ENCODE data around the gene ATP11A. TPM values are rescaled to one million over a fixed set of nuclear protein-coding genes. Genes with fewer than 3 reads are reported as not detected.

The ATP11A gene
- total and polyA plus RNA-seq, 7 donors: 0.69 to 22.9 (median 9.6) TPM

DNA sequence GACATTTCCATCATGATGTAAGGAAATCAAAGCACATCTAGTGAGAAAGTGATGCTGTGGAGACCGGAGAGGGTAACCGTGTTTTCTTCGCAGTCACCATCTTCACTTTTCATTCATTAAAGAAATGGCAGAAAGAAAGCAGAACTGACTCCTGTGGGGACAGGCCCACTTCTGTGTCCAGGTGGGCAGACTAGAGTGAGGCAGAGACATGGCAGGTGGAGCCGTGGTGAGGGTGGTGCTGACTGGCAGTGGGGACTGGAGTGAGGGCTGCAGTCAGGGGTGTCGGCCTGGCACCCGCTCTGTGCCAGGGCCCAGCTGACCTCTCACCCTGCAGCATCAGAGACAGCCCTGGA is 207.7 kb downstream of the ATP11A start:
- 83 to 92% methylated on average over 6 of the region's 6 CpGs for WGBS, 2 donors
- TF ChIP-seq POLR2A (IDR thresholded peaks at IDR 0.05): no peak
- TF ChIP-seq POLR2AphosphoS5 (IDR thresholded peaks at IDR 0.05): no peak
- TF ChIP-seq, protein P1, sequence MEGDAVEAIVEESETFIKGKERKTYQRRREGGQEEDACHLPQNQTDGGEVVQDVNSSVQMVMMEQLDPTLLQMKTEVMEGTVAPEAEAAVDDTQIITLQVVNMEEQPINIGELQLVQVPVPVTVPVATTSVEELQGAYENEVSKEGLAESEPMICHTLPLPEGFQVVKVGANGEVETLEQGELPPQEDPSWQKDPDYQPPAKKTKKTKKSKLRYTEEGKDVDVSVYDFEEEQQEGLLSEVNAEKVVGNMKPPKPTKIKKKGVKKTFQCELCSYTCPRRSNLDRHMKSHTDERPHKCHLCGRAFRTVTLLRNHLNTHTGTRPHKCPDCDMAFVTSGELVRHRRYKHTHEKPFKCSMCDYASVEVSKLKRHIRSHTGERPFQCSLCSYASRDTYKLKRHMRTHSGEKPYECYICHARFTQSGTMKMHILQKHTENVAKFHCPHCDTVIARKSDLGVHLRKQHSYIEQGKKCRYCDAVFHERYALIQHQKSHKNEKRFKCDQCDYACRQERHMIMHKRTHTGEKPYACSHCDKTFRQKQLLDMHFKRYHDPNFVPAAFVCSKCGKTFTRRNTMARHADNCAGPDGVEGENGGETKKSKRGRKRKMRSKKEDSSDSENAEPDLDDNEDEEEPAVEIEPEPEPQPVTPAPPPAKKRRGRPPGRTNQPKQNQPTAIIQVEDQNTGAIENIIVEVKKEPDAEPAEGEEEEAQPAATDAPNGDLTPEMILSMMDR (IDR thresholded peaks at IDR 0.05): no peak
- TF ChIP-seq EP300 (IDR thresholded peaks at IDR 0.05): no peak
- Histone ChIP-seq H3K27ac (no peak overlapping the region), H3K9me3 (no peaks in the 10 kb centered on the region), H3K36me3 (no peaks in the 10 kb centered on the region), H3K4me1 (peaks cover 0 to 24% (median 19%) of the 10 kb centered on the region in 4 donors), H3K27me3 (peaks cover 21 to 59% (median 31%) of the 10 kb centered on the region in 3 donors), H3K4me3 (no peak overlapping the region)
- DNase-seq: no peak
- intact Hi-C loops (cut with DNase I): no loop called here

DNA sequence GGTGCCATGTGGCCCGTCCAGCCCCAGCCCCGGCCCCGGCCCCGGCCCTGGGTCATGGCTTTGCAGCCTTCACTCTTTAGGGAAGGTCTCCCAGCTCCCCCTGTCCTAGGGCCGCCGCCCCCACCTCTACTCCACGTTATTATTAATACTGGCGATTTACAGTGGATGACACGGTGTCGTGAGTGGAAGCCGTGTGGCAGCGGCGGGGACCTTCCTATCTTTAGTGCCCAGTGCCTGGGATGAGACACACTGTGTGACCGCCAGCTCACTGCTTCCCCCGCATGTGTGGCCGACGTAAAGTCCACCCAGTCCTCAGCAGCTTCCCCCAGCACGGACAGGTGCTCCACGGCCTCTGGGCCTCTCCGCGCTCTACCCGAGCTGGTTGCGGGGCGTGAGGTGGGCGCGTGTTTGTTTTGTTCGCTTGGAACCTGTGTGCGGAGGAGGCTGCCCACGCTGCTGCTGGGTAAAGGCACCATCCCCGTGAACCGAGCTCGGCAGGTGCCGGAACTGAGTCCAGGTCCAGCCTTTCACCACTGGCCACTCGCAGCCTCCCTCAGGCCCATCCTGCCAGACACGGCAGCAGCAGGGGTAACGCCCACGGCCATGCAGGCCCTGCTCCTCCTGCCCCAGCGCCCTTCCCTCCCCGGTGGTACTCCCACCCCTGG is 208.2 kb downstream of the ATP11A start:
- no peaks in the 10 kb centered on the region for H3K9me3 ChIP-seq
- intact Hi-C loops (cut with DNase I): no loop called here
- H3K27ac ChIP-seq: no peak overlapping the region
- no peaks in the 10 kb centered on the region for H3K36me3 ChIP-seq
- 92 to 94% methylated on average over 39 of the region's 39 CpGs for WGBS, 2 donors
- TF ChIP-seq EP300 (IDR thresholded peaks at IDR 0.05) (no peak), POLR2AphosphoS5 (IDR thresholded peaks at IDR 0.05) (no peak), POLR2A (IDR thresholded peaks at IDR 0.05) (no peak)
- TF ChIP-seq, protein P1 (IDR thresholded peaks at IDR 0.05): no peak
- DNase-seq: peak; percentile 50
- no peak overlapping the region for H3K4me3 ChIP-seq
- peaks cover 0 to 24% (median 19%) of the 10 kb centered on the region in 4 donors for H3K4me1 ChIP-seq
- H3K27me3 ChIP-seq: peaks cover 21 to 59% (median 31%) of the 10 kb centered on the region in 3 donors

DNA sequence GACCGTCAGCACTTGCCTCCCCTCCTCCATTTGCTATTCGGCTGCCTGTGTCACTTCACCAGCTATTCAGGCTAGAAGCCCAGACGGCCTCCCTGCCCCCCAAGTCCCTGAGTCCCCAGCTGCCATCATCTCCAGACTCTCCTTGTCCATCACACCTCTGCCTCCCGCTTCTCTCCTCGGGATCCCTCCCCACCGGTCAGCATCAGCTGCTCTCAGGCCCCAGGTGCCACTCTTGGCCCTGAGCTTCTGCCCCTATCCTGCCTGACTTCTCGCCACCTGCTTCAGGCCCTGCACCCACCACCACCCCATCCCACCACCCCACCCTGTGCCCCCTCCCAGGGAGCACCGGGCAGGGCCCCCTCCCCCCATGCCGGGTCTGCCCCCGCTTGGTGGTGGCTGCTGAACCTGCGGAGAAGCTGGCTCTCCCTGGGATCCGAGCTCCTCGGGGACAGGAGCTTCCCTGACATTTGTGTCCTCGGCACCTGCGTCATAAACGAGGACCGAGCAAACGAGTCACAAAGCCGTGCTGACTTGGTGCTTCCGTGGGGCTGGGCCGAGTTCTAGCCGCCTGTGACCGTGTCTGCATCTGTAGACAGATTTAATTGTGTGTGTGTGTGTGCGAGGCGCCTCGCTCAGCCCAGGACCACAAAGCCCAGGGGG is 208.9 kb downstream of the ATP11A start:
- DNase-seq: peak; percentile 56
- no peak overlapping the region for H3K27ac ChIP-seq
- WGBS, 2 donors: 89 to 91% methylated on average over 26 of the region's 26 CpGs
- H3K9me3 ChIP-seq: no peaks in the 10 kb centered on the region
- H3K27me3 ChIP-seq: peaks cover 21 to 52% (median 27%) of the 10 kb centered on the region in 3 donors
- TF ChIP-seq POLR2A (IDR thresholded peaks at IDR 0.05): no peak
- TF ChIP-seq, protein P1 (IDR thresholded peaks at IDR 0.05): no peak
- no peak for TF ChIP-seq POLR2AphosphoS5 (IDR thresholded peaks at IDR 0.05)
- no peak for TF ChIP-seq EP300 (IDR thresholded peaks at IDR 0.05)
- no peaks in the 10 kb centered on the region for H3K36me3 ChIP-seq
- no peak overlapping the region for H3K4me3 ChIP-seq
- intact Hi-C loops (cut with DNase I): no loop called here
- H3K4me1 ChIP-seq: peaks cover 0 to 19% (median 16%) of the 10 kb centered on the region in 4 donors

DNA sequence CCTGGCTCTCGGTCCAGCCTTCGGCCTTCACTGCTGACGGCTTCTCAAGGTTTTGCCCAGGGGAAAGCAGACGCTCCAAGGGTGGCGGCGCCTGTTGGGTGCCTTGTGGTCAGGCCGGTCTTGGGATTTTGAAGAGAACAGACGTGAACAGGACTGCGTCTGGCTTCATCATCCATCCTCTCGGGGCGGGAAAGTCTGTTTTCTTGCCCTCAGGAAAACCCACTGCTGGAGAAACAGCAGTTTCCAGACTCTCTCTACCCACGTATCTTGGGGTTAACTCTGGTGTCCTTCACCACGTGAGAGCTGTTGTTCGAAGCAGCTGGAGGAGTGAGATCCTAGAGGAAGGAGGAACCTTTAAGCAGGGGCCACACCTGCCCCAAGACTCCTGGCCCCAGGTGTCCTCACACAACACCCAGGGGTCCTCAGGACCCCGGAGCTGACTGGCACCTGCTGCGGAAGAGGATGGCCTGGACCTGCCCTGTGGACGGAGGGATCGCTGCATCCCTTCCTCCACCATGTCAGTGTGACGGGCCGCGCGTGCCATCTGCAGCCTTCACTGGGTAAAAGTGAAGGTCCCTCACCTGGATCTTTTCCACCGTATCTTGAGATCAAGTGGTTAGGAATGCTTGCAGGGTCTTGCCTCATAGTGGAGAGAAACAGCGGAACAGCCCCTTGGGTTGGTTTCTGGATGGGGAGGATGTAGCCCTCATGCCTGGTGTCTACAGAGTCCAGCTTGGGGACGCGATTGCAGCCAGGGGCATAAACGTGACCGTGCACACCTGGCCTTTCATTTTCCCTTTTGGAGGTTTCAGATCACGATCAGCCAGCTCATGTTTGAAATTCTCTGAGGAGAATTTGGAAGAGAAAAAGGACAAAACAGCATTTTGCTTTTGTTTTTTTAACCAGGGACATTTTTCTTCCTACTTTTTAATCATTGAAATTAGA is 209.7 kb downstream of the ATP11A start:
- H3K36me3 ChIP-seq: no peaks in the 10 kb centered on the region
- peaks cover 0 to 11% (median 8%) of the 10 kb centered on the region in 4 donors for H3K4me1 ChIP-seq
- intact Hi-C loops (cut with DNase I): no loop called here
- no peak overlapping the region for H3K27ac ChIP-seq
- TF ChIP-seq POLR2A (IDR thresholded peaks at IDR 0.05) (no peak), POLR2AphosphoS5 (IDR thresholded peaks at IDR 0.05) (no peak), EP300 (IDR thresholded peaks at IDR 0.05) (no peak)
- TF ChIP-seq, protein P1 (IDR thresholded peaks at IDR 0.05): no peak
- DNase-seq: peak; percentile 60
- WGBS, 2 donors: 92 to 93% methylated on average over 29 of the region's 29 CpGs
- H3K9me3 ChIP-seq: peaks cover 0 to 3% (median 0%) of the 10 kb centered on the region in 4 donors
- no peak overlapping the region for H3K4me3 ChIP-seq
- H3K27me3 ChIP-seq: peaks cover 15 to 44% (median 19%) of the 10 kb centered on the region in 3 donors

Measured in sigmoid colon (tissue), 7 donors.